Activated B cell treated with CpG ODN at 0.5 μM for 24 hours (primary cell): ENCODE results near the gene TBC1D26. TPM values are rescaled to one million over a fixed set of nuclear protein-coding genes. Genes with fewer than 3 reads are reported as not detected.
"Not testable (repeated sequence)": the region's sequence is repeated elsewhere in the genome, so short reads cannot be mapped to it uniquely, and the experiment has no call there.

Source experiments
- ATAC-seq: fragments of 200-7000 bp; cut with Tn5 transposase; one replicate; pipeline ENCODE4 v1.10.0; 2021; ENCODE audit warnings: low read depth, mild to moderate bottlenecking, moderate library complexity
- CTCF ChIA-PET: fragments of 350-600 bp; sonication (Branson Sonifier 250); formaldehyde crosslinking; loops from one replicate; lab custom pipeline; 2021; ENCODE audit warnings: antibody characterized with exemption; lab: Charles Lee
- POLR2A ChIA-PET: fragments of 350-600 bp; sonication (Branson Sonifier 250); formaldehyde crosslinking; loops from one replicate; lab custom pipeline; 2021; ENCODE audit warnings: antibody characterized with exemption; lab: Charles Lee
- DNase-seq: peaks from one replicate; pipeline ENCODE4 v3.0.0; 2022
- H3K27ac Mint-ChIP-seq: one replicate; pipeline ENCODE4 v1.8.0; 2020; ENCODE audit warnings: mixed read lengths
- H3K27me3 Mint-ChIP-seq: one replicate; pipeline ENCODE4 v1.8.0; 2021; ENCODE audit warnings: mixed read lengths
- H3K36me3 Mint-ChIP-seq: one replicate; pipeline ENCODE4 v1.8.0; 2021; ENCODE audit warnings: low read depth, mixed read lengths
- H3K4me1 Mint-ChIP-seq: one replicate; pipeline ENCODE4 v1.8.0; 2021; ENCODE audit warnings: mixed read lengths
- H3K4me3 Mint-ChIP-seq: one replicate; pipeline ENCODE4 v1.8.0; 2020; ENCODE audit warnings: mild to moderate bottlenecking, mixed read lengths
- H3K9me3 Mint-ChIP-seq: one replicate; pipeline ENCODE4 v1.8.0; 2020; ENCODE audit warnings: mixed read lengths
- CTCF ChIP-seq: fragments of 200-600 bp; IDR thresholded peaks from one replicate; pipeline ENCODE4 v1.8.0; 2022; ENCODE audit warnings: antibody characterized with exemption, mild to moderate bottlenecking
- intact Hi-C: fragments of 100-400 bp; cut with micrococcal nuclease; formaldehyde crosslinking; loops from one replicate; pipeline ENCODE4 v1.15.1; 2024
- total RNA-seq: library from RNA; stranded (reverse); gene quantifications from 2 replicates; pipeline ENCODE4 v1.2.3, GENCODE V29; 2022

TBC1D26 gene
- total RNA-seq, 1 donor from 2014 or later = 0.18 TPM

- CTCF ChIA-PET, H3K9me3 Mint-ChIP-seq, ATAC-seq, H3K4me1 Mint-ChIP-seq, intact Hi-C loops, DNase-seq, H3K36me3 Mint-ChIP-seq, H3K4me3 Mint-ChIP-seq, H3K27me3 Mint-ChIP-seq, H3K27ac Mint-ChIP-seq, POLR2A ChIA-PET: not testable (repeated sequence)
Observed at GRCh38 chr17:15730535-15730934, 1.5 kb upstream of the TBC1D26 start.

GRCh38 chr17:15733174-15733789, 1.2 kb downstream of the TBC1D26 start:
- H3K27ac Mint-ChIP-seq, H3K4me3 Mint-ChIP-seq, H3K9me3 Mint-ChIP-seq, H3K27me3 Mint-ChIP-seq, H3K4me1 Mint-ChIP-seq, POLR2A ChIA-PET, intact Hi-C loops, ATAC-seq, CTCF ChIA-PET, H3K36me3 Mint-ChIP-seq, DNase-seq: not testable (repeated sequence)

- H3K27me3 Mint-ChIP-seq, H3K27ac Mint-ChIP-seq, H3K36me3 Mint-ChIP-seq, ATAC-seq, POLR2A ChIA-PET, H3K4me1 Mint-ChIP-seq, H3K9me3 Mint-ChIP-seq, intact Hi-C loops, CTCF ChIA-PET, DNase-seq, H3K4me3 Mint-ChIP-seq: not testable (repeated sequence)
Observed at GRCh38 chr17:15736578-15736977, 4.5 kb downstream of the TBC1D26 start.

- Mint-ChIP-seq H3K27me3 (no peaks in the 10 kb centered on the region), H3K27ac (no peak overlapping the region), H3K9me3 (no peaks in the 10 kb centered on the region), H3K36me3 (no peaks in the 10 kb centered on the region), H3K4me3 (no peak overlapping the region), H3K4me1 (no peaks in the 10 kb centered on the region)
- TF ChIP-seq CTCF = no peak
- DNase-seq = no peak
- POLR2A ChIA-PET = no interaction called here
- CTCF ChIA-PET = no interaction called here
- no peak for ATAC-seq
- intact Hi-C loops = no loop called here
Observed at GRCh38 chr17:15738066-15738465, 6.0 kb downstream of the TBC1D26 start.

GRCh38 chr17:15739259-15739658, 7.2 kb downstream of the TBC1D26 start:
- H3K36me3 Mint-ChIP-seq, H3K27me3 Mint-ChIP-seq, H3K27ac Mint-ChIP-seq, POLR2A ChIA-PET, H3K4me1 Mint-ChIP-seq, intact Hi-C loops, H3K4me3 Mint-ChIP-seq, H3K9me3 Mint-ChIP-seq, CTCF ChIA-PET, DNase-seq, ATAC-seq: not testable (repeated sequence)

GRCh38 chr17:15740041-15740440, 8.0 kb downstream of the TBC1D26 start:
- H3K9me3 Mint-ChIP-seq, intact Hi-C loops, CTCF ChIA-PET, H3K36me3 Mint-ChIP-seq, H3K4me3 Mint-ChIP-seq, H3K27me3 Mint-ChIP-seq, H3K4me1 Mint-ChIP-seq, H3K27ac Mint-ChIP-seq, POLR2A ChIA-PET, DNase-seq, ATAC-seq: not testable (repeated sequence)

GRCh38 chr17:15740570-15741120, 8.6 kb downstream of the TBC1D26 start:
- H3K27ac Mint-ChIP-seq = no peak overlapping the region
- DNase-seq (no peak), ATAC-seq (no peak)
- no peak overlapping the region for H3K4me3 Mint-ChIP-seq
- ChIA-PET POLR2A (no interaction called here), CTCF (no interaction called here)
- no peaks in the 10 kb centered on the region for H3K9me3 Mint-ChIP-seq
- no peak for TF ChIP-seq CTCF
- no peaks in the 10 kb centered on the region for H3K4me1 Mint-ChIP-seq
- peaks cover 2% of the 10 kb centered on the region for H3K27me3 Mint-ChIP-seq
- no peaks in the 10 kb centered on the region for H3K36me3 Mint-ChIP-seq
- intact Hi-C loops = no loop called here
